ENCODE results near the gene GRIP1.

The GRIP1 gene, protein sequence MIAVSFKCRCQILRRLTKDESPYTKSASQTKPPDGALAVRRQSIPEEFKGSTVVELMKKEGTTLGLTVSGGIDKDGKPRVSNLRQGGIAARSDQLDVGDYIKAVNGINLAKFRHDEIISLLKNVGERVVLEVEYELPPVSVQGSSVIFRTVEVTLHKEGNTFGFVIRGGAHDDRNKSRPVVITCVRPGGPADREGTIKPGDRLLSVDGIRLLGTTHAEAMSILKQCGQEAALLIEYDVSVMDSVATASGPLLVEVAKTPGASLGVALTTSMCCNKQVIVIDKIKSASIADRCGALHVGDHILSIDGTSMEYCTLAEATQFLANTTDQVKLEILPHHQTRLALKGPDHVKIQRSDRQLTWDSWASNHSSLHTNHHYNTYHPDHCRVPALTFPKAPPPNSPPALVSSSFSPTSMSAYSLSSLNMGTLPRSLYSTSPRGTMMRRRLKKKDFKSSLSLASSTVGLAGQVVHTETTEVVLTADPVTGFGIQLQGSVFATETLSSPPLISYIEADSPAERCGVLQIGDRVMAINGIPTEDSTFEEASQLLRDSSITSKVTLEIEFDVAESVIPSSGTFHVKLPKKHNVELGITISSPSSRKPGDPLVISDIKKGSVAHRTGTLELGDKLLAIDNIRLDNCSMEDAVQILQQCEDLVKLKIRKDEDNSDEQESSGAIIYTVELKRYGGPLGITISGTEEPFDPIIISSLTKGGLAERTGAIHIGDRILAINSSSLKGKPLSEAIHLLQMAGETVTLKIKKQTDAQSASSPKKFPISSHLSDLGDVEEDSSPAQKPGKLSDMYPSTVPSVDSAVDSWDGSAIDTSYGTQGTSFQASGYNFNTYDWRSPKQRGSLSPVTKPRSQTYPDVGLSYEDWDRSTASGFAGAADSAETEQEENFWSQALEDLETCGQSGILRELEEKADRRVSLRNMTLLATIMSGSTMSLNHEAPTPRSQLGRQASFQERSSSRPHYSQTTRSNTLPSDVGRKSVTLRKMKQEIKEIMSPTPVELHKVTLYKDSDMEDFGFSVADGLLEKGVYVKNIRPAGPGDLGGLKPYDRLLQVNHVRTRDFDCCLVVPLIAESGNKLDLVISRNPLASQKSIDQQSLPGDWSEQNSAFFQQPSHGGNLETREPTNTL

DNA sequence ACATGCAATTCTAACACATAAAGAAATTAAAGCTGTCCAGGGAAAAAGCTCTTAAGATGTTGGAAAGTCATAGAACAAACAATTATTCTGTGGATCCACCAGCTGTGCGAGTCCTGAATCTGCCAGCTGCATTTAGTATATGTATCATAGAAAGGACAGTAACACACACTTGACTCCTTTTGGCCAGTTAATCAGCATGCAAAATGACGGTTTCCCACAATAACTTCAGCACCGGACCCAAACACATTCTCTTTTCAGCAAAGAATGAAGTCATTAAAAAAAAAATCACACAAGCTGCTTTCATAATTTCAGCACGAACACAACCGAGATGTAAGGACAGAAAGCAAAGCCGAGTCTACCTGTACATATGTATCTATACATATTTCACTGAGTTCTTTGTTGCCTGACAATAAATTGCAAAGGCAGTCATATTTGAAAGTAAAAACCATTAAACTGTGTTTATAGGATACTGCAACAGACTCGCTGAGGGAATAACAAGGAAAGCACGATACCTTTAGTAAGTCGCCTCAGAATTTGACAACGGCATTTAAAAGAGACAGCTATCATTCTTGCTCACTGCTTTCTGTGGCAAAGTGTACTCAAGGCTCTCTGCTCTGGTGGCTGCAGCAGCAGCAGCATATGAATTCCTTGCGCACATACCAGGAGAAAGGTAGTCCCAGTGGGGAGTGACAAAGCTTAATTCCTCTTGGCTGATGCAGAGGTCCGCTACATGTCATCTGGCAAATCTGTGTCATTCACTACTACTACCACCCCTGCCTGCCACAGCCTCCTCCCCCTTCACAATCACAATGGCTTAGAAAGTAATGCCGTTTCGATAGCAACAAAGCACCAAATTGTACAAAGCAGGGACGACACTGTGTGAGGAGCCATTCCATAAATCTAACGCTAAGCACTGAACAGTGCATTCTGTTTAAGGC lies at the start of gene GRIP1:
GRIP1 (minus strand) TSS at position 739 of the 938 bp plus-strand sequence; CDS start at position 567, 172 bp downstream.
- DNase-seq (ENCODE audit: low read depth in 3 of 3) = no peak

DNA sequence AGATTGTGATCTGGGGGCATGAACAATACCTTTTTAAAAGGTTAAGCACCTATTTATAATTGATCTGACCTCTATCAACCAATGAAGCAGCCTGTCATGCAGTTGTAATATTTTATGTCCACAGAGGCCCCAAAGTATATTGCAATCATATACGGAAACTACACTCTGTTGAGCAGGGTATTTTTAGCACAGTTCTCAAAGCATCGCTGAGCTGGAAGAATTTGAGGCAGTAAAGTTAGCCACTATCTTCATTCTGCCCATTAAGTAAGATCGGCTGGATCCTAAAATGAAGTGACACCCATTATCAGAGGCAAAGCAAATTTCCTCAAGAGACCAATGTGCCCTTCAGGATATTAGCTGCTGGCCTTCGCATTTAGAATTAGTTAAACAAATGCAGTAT lies 47.7 kb upstream of the GRIP1 start:
- no peak for DNase-seq (ENCODE audit: low read depth in 3 of 3)

DNA sequence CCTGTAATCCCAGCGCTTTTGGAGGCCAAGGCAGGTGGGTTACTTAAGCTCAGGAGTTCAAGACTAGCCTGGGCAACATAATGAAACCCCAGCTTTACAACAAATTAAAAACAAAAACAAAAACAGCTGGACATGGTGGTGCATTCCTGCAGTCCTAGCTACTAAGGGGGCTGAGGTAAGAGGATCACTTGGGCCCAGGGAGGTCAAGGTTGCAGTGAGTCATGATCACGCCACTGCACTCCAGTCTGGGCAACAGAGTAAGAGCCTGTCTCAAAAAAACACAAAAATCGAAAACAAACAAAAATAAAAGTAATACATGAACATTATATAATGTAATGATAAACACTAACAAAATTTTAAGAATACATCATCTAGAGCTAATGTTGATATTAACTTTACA lies 46.2 kb upstream of the GRIP1 start:
- DNase-seq (ENCODE audit: low read depth in 3 of 3) = no peak

DNA sequence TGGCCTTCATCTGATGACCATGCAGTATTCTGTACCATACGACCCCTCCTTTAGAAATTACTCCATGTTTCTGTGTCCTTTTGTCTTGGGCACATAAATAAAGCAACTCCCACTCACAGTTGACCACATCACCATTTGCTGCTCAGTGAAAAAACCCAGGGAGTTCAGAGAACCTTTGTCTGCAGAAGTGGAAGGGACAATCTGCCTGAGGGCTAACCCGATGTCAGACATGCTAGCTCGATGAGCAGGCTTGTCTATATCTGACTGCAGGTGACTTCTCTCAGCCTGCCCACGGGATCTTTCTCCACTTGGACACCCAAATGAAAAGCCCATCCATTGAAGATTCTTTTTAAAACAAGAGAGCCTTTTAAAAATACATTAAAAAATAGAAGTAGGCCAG lies 45.7 kb upstream of the GRIP1 start:
- no peak for DNase-seq (ENCODE audit: low read depth in 3 of 3)

DNA sequence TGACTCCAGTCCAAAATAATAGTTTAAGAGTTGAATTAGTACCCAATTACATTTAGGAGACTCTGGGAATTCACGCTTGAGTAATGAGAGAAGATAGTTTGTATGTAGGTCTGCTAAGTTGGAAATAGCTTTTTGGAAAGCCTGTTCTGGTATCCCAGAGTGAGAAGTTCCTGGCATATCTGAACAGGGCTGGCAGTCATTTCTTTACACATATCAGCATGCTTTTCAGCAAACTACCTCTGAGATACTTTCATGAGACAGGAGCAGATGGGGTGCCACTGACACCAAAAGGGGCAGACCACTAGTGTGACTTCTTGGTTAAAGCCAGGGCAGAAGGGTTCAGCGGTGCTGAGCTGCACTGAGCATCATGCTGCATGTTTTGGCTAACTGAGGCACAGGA lies 45.1 kb upstream of the GRIP1 start:
- DNase-seq (ENCODE audit: low read depth in 3 of 3) = no peak

DNA sequence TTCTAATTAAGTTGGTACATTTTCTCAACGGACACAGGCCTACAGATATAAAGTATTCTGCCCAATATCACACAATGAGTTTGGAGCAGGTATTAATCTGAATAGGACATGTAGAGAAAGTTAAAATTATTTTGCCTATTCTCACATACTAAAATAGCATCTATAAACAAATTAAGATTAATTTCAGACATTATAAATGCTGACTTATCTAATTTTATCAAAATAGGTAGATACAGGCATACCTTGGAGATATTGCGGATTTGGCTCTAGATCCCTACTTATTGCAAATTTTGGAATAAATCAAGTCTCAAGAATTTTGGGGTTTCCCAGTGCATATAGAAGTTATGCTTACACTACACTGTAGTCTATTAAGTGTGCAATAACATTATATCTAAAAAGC lies 41.0 kb upstream of the GRIP1 start:
- DNase-seq (ENCODE audit: low read depth in 3 of 3) = no peak

DNA sequence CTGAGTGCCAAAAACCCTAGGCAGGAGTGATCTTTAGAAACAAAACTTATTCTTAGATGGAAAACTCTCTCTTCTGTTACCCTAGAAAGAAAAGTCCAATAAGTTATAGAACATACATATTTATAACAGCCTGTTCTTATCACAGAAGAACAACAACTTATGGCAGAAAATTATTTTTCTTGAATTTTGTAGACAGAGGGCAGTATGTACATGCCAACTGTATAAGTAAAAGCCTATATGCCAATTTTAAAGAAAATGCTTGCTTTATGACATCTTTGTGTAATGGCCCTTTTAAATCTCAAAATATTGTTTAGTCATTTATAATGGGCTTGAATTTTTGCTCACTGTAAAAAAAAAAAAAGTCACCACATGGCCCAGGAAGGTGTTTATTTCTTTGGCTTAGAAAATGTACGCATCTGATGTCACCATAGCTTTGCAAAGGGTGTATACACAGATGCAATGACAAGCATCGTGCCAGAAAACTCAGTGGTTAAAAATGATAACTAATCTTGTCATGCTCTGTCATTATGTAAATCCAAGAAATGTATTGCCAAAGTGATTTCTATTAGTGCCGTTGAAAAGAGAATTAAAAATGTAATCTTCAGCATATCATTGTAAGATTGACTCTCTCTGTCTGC lies 38.3 kb upstream of the GRIP1 start:
- DNase-seq (ENCODE audit: low read depth in 3 of 3) = no peak

DNA sequence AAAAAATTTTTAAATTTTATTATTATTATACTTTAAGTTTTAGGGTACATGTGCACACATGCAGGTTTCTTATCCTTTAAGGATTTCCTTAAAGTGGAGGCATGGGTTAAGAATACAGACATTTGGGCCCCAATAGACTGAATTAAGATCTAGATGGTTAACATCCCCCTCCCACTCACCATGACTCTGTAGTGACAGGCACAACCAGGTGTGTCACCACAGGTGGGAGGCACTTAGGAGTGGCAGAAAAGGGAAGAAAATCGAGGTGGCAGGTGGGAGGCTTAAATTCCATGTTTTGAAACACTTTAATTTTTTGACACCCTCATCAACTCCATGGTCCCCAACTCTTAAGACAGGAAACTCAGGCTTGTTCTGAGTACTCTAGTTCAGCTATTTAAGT lies 37.6 kb upstream of the GRIP1 start:
- no peak for DNase-seq (ENCODE audit: low read depth in 3 of 3)

DNA sequence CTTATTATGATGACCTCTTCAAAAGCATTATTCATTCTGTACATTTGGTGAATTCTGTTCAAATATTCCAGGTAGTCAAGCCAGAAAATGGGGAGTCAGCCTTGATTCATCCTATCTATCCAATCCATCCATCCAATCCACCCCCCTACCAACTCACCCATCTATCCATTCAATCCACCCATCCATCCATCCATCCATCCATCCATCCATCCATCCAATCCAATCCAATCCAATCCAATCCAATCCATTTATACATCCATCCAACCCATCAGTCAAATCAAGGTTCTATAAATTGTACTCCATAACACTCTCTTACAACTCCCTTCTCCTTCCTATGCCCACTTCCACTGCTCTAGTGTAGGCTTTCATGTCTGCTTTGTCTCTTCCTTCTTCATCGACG lies 35.8 kb upstream of the GRIP1 start:
- DNase-seq (ENCODE audit: low read depth in 3 of 3) = no peak

DNA sequence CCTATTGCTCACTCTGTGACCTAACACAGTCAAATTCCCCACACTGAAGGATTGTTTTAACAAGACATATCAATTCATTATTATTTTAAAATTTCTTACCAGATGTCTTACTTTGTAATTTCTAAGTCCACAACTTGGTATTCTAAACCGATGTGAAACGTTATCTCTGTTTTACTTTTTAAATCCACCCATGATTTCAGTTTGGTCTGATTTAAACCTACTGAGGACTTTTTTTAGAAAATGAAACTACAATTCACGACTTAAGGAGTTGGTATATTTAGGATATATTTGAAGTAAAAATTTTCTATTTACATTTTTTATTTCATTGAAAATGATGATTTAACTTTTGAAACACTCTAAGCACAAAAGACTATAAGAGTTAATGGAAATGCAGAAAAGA lies 35.1 kb upstream of the GRIP1 start:
- no peak for DNase-seq (ENCODE audit: low read depth in 3 of 3)

DNA sequence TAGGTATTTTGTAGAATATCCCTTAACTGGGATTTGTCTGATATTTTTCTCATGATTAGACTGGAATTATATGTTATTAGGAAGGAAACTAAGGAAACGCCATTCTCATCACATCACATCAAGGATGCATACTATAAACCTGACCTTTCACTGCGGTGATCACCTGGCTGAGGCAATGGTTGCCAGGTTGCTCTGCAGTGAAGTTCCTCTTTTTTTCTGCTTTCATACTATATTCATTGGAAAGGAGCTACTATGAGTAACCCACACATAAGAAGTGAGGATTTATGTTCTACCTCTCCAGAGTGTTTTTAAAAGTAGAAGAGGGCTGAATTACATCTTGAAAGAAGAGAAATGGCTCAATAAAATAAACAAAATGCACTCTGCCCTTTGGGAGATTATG lies 31.0 kb upstream of the GRIP1 start:
- DNase-seq (ENCODE audit: low read depth in 3 of 3) = no peak

DNA sequence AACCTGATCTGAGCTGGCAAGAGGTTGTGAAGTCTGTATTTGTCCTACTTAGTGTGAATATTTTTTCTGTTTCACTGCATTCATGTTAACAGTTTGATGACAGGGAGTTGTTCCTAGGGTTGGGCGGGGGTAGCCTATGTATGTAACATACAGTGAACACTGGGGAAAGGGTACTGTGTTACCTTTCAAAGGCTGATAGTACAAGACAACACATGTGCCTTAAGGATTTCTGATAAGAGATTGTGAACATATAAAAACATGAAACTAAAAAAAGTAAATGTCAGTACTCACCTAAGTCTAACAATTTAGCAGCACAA lies 30.5 kb upstream of the GRIP1 start:
- DNase-seq (ENCODE audit: low read depth in 3 of 3) = no peak

DNA sequence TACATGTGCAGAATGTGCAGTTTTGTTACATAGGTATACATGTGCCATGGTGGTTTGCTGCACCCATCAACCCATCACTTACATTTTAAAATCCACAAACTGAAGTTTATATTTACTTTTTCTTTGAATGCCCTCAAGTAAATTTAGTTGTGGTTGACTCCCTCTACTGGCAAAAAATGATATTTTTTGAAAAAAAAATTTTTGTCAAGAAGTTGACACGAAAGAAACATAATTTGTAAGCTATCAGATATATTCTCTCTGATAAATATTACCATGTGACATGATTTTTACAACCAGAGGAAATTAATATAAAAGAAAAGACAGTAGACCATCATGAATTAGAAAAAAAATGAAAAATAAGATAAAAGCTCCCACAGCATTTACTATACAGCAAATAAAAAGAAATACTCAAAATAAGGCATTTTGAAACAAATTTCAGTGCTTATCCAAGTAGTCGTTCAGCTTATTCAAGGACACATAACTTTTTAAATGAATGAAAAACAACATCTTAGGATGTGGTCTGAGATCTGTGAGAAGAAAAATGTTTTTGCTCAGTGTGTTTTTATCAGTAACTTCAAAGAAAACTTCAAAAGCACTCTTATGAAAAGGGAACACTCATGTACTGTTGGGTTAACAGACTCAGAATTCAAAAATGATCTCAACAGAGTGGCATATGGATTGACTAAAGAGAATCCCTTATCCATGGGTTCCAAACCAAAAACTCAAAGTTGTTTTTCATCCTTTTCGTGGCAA lies 30.0 kb upstream of the GRIP1 start:
- DNase-seq (ENCODE audit: low read depth in 3 of 3) = no peak

DNA sequence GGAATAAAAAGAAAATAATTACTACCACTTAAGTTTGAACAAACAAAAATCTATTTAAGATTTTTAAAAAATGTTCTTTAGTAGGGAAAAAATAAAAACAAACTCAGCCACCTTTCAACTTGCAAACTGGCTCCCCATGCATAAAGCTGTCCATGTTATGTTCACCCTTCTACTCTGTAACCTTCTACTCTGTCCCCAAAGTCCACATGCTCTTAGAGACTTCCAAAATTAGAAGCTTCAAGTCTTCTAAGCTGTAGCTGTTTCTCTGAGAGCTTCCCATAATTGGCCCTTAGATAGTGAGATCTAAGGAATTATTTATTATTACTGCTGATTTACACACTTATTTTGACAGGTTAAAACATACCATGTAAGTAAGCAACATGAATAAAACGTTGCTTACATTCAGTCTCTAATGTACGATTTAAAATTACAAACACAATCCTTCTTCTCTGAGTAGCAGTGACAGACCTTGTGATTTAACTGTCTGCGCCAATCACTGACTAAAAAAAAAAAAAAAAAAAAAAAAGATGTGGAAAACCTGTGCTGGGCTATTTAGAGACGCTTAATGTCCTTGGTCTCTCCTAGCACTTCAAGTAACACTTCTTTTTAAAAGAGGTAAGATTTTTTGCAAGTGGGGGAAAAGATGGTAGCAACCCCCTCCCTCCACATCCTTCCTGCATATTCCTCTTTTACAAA lies 28.3 kb upstream of the GRIP1 start:
- no peak for DNase-seq (ENCODE audit: low read depth in 3 of 3)

DNA sequence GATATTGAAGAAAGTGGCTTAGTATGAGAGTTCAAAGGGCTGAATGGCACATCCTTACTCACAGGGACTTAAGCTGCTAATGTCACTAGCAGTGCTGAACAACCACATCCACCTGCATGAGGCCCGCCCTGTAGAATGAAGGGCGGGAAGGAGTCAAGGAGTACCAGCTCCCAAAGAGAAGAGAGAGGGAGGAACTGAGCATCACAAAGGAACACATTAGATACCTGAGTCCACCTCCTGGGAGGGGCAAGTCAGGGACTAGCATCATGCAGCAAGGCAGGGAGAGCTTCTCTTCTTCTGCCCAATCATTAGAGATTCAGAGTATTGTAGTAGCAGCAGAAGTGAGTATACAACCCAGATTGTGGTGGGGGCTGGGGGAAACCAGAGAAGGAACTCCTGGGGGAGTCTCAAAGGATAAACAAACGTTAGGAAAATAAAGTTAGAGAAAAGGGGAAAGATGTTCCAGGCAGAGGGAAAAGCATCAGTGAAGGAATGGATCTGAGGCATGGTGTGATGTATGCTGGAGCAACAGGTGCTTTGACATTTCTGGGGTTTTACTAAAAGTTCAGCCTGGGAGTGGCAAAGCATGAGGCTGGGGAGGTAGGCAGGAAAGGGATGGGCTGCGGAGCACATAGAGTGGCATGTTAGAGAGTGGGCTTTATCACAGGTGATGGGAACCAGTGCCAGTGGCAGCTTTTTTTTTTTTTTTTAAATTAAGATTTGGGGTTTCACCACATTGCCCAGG lies 21.0 kb upstream of the GRIP1 start:
- no peak for DNase-seq (ENCODE audit: low read depth in 3 of 3)

DNA sequence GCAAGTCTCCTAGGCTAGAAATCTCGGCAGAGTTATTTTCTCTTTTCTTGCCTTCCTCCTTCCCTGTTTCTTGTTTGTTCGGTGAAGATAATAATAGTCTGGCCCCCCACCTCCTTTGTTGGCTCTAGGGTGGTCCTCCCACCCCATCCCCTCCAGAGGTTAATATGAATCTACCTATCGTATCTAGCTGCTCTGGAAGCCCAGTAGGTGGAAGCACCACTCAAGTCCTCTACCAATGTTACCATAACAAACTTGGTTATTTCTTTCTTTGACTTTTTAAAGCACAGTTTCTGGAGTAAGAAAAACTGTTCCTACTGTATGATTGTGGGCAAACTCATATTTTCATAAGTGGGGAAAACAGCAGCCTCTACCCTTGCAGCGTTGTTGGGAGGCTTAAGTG lies 19.7 kb upstream of the GRIP1 start:
- DNase-seq (ENCODE audit: low read depth in 3 of 3) = no peak

DNA sequence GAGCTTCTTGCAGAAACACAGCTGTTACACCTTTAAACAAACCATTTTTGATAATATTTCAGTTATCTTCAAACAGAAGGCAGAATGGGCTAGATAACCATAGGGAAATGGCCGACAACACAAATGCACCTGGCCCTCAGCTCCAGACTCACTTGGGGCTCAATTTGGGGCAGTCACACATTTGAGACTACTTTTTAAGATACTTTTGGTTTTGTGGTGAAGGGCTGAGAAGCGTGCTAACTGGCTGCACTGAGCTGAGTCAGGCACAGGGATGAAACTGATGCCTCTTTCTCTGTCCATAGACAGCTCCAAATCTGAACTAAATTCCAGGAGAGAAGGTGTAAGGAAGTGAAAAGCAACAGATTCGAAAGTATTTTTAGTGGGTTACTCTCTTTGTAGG lies 18.5 kb upstream of the GRIP1 start:
- DNase-seq (ENCODE audit: low read depth in 3 of 3) = no peak

DNA sequence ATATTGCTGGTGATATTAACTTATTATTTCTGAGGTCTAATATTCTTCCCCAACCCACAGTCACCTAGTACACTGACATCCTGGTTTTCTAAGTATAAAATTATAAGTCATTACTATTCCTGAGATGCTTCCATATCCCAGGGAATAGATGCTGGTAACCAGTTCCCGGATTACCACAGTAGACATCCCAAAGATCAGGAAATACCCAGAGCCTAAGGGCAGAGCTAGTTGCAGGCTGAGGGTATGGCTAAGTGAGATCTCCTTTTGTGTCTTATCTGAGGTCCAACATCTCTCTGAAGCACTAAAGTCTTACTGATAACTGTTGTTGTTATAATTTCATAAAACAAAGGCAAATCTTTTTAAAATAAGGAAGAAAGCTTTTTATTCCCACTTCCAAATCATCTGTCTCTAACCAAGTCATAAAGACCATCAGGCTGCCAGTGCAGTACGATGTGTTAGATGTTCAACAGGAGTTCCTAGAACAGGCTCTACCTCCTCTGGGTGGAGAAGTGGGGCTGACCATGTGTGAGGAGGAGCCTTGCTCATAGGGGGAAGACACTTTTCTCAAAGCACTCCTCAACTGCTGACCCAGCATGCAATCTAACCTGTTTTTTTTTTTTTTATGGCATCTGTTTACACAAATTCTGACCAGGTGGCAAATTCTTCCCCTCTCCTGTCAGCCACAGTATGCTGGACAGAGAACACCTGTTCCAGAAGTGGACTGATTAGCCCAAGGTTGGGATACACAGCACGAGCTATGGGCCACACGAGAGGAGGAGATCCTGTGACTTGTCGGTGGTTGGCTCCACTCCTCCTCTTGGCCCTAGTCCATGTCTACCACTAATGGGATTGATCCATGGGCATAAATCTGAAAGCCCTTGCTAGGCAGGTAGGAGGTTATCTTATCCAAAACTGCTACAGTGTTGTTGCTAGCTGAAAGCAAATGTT lies 16.1 kb upstream of the GRIP1 start:
- no peak for DNase-seq (ENCODE audit: low read depth in 3 of 3)

All from stimulated activated CD4-positive, alpha-beta T cell treated with anti-CD3 and anti-CD28 coated beads, TNF-alpha, amount 100 ng/mL, for 24 hours (primary cell).